Epithelial cell of umbilical artery (primary cell): ENCODE results near the gene VMAC. TPM values are rescaled to one million over a fixed set of nuclear protein-coding genes. Genes with fewer than 3 reads are reported as not detected.

Experiments used
- total RNA-seq: library from RNA; depleted of rRNA; stranded (reverse); fragments of >200 nt; gene quantifications from 2 replicates; pipeline ENCODE4 v1.2.3, GENCODE V29; 2014

Gene VMAC
- 4.5 and 7.6 TPM in 2 replicates for total RNA-seq

GRCh38 chr19:5904352-5905113, at the start of gene VMAC:
Gene VMAC, plus strand, starts transcription at chr19:5904872. Its CDS starts 19 bp downstream, at chr19:5904891.

GRCh38 chr19:5903624-5904351, 884 bp upstream of the VMAC start, which contains the start of gene NDUFA11:
Gene NDUFA11, minus strand, starts transcription at chr19:5903790. Its CDS starts 82 bp downstream, at chr19:5903708.

GRCh38 chr19:5913739-5914357, 9.2 kb downstream of the VMAC start, which contains the start of gene CAPS:
Gene CAPS, plus strand, starts transcription at chr19:5914254. Its CDS starts 153 bp downstream, at chr19:5914407.

Other genes starting within 250 kb of the VMAC start
- gene MICOS13, start 224.4 kb upstream of the VMAC start, total RNA-seq: 27.8 and 32.5 TPM in 2 replicates
- 7.3 and 7.8 TPM in 2 replicates for gene HSD11B1L, start 223.8 kb upstream of the VMAC start, total RNA-seq
- 513 and 637 TPM in 2 replicates for gene RPL36, start 214.6 kb upstream of the VMAC start, total RNA-seq
- 92.9 and 106 TPM in 2 replicates for gene LONP1, start 184.7 kb upstream of the VMAC start, total RNA-seq
- gene CATSPERD, start 184.2 kb upstream of the VMAC start, total RNA-seq: not detected in 2 replicates
- under 0.01 and 0.30 TPM in 2 replicates for gene PRR22, start 120.1 kb upstream of the VMAC start, total RNA-seq
- 29.2 and 35.0 TPM in 2 replicates for gene DUS3L, start 113.7 kb upstream of the VMAC start, total RNA-seq
- not detected in 2 replicates for gene NRTN, start 99.8 kb upstream of the VMAC start, total RNA-seq
- not detected in 2 replicates for gene FUT6, start 65.2 kb upstream of the VMAC start, total RNA-seq
- not detected in 2 replicates for gene FUT3, start 53.4 kb upstream of the VMAC start, total RNA-seq
- not detected in 2 replicates for gene FUT5, start 34.3 kb upstream of the VMAC start, total RNA-seq
- gene NDUFA11, start 1.1 kb upstream of the VMAC start, total RNA-seq: 211 and 432 TPM in 2 replicates
- 0.97 and 2.0 TPM in 2 replicates for gene CAPS, start 9.4 kb downstream of the VMAC start, total RNA-seq
- 28.9 and 46.5 TPM in 2 replicates for gene RANBP3, start 73.3 kb downstream of the VMAC start, total RNA-seq
- gene RFX2, start 205.6 kb downstream of the VMAC start, total RNA-seq: 3.2 and 4.2 TPM in 2 replicates
- gene ACSBG2, start 230.8 kb downstream of the VMAC start, total RNA-seq: not detected in 2 replicates